GM21515 (cell line): ENCODE results near the gene SMPX.

Experiments
- ATAC-seq: cut with Tn5 transposase; IDR thresholded peaks from one replicate; pipeline ENCODE4 v1.9.1; 2021; ENCODE audit not compliant: unreplicated experiment

The SMPX gene

DNA sequence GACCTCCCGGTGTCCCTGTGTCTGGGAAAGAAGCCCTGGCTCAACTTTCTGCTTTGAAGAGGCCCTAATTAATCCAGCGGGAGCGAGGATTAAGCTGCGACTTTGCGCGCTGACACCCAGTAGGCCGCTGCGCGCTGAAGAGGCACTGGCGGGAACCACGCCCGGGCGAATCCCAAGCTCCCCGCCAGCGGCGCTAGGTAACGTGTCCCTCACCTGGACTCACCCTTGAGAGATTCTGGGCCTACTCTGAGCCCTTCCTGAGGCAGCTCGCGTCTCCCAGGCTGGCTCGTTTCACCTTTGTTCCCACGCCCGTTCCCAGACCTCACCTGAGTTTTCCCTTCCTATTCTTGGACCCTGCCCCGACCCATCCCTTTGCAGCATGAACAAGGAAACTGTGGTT lies 99.2 kb downstream of the SMPX start:
- no peak for ATAC-seq

DNA sequence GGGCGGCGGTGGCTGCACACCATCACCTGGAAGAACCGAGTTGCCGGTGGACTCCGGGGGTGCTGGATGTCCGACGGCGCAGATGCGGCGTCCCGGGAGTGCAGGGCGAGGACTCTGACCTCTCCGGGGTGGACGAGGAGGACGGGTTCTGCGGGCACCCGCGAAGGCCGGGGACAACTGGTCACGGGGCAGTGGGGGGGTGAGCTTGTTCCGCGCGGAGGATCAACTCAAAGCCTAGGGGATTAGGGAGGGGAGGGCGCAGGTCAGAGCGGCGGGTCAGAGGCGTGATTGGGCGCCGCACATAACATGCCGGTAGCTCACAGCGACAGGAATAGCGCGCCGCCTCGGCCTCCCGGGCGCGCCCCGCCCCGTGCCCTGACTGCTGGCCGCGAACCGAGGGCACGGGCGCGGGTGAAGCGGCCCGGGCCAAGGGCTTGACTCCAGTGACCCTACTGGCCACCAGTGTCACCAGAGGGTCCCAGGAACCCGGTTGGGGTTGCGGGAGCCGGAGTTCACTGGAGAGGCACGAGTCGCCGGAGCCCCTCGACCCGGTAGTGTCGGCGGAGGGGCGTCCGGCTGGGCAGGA lies 99.7 kb downstream of the SMPX start, which contains the start of gene KLHL34:
KLHL34 (minus strand) TSS at position 179 of the 586 bp plus-strand sequence. CDS start 542 bp downstream, outside the sequence.
- ATAC-seq: no peak

DNA sequence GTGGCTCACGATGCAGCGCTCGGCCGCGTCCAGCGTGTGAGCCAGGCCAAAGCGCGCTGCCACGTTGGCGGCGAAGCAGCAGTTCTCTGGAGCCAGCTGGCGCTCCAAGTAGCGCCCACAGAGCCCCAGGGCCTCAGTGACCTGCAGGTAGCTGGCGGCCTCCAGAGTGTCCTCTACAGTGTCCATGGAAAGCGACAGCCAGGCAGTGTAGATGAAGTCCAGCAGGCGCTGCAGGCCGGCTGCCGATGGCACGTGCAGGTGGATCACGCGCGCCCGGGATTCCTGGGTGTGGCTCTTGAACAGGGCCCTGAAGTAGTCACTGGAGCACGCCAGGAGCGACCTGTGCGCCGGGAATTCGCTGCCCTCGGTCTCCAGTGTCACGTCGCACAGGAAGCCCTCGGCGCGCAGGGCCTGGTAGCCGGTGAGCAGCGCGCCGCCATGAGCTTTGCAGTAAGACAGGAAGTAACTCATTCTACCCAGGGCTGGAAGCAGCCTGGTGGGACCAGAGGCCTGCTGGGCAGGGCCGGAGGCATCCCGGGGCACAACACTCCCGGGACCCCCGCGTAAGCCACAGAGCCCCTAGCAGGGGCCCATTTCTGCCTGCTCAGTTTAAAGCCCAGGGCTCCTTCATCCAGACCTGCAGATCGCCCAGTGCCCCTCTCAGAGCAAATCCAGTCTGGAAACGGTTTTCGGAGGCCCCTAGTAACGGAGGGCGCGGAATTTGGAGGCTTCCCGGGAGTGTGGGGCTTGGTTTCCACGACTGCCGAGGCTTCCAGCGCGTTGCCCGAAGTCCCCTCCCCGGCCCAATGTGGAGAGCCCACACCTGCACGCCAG lies 100.4 kb downstream of the SMPX start:
- ATAC-seq: no peak

DNA sequence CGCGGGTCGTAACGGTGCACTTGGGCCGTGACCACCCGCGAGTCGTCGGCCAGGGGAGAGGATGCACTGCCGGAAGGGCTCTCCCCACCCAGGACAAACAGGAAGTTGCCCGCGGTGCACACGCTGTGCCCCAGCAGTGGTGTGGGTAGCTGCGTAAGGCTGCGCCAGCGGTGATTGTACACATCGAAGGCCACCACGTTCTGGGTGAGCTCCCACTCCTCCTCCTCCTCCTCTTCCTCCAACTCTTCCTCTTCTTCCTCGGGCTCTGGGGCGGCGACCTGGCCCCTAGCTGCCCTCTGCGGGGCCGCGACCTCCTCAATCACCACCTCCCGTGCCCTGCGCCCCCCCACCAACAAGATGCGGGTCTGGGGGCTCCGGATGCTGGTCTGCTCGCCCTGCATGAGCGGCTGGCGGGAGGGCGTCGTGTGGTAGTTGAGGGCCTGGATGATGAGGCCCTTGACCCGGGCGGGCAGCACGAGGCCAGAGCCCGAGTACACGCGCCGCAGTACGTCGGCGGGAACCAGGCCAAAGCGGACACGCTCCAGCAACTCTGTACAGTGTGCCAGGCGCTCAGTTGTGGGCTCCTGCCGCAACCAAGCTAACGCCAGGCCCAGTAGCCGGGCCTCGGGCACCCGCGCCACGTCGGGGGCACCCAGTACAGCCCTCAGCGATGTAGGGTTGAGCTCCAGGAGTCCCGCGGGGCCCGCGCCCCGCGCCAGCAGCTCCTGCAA lies 101.2 kb downstream of the SMPX start:
- ATAC-seq: no peak
